Limb (tissue), 2 donors: ENCODE data around the gene ZFYVE27.
"Not testable (repeated sequence)": the region's sequence is repeated elsewhere in the genome, so short reads cannot be mapped to it uniquely, and the experiment has no call there.

Experiments
- DNase-seq, 2 donors: peaks; one replicate each; pipeline ENCODE4 v3.0.0-alpha.2; 2016; ENCODE audit errors: extremely low spot score in 2 of 2

Gene ZFYVE27

GRCh38 chr10:97736902-97737769 lies at the start of gene ZFYVE27:
ZFYVE27 (plus strand) TSS chr10:97737128; CDS start chr10:97738478, 1,350 bp downstream.
- DNase-seq: peak; percentile 95 to 98

- DNase-seq: no peak
Observed at GRCh38 chr10:97687785-97688781, 48.8 kb upstream of the ZFYVE27 start.

- no peak for DNase-seq
Observed at GRCh38 chr10:97689559-97690020, 47.3 kb upstream of the ZFYVE27 start.

- no peak for DNase-seq
Observed at GRCh38 chr10:97690133-97690532, 46.8 kb upstream of the ZFYVE27 start.

GRCh38 chr10:97698072-97698655 lies 38.8 kb upstream of the ZFYVE27 start:
- DNase-seq: not testable (repeated sequence)

- DNase-seq: peak in 1 of 2 donors; percentile 80
Observed at GRCh38 chr10:97701438-97702069, 35.4 kb upstream of the ZFYVE27 start.

GRCh38 chr10:97703398-97704067 lies 33.4 kb upstream of the ZFYVE27 start:
- no peak for DNase-seq

- no peak for DNase-seq
Observed at GRCh38 chr10:97704341-97704740, 32.6 kb upstream of the ZFYVE27 start.

GRCh38 chr10:97705006-97705670 lies 31.8 kb upstream of the ZFYVE27 start:
- DNase-seq: no peak

GRCh38 chr10:97707134-97707861 lies 29.6 kb upstream of the ZFYVE27 start:
- no peak for DNase-seq

- DNase-seq: no peak
Observed at GRCh38 chr10:97708167-97708566, 28.8 kb upstream of the ZFYVE27 start.

- peak; percentile 76 to 91 for DNase-seq
Observed at GRCh38 chr10:97708976-97709946, 27.7 kb upstream of the ZFYVE27 start.

GRCh38 chr10:97711640-97712572 lies 25.0 kb upstream of the ZFYVE27 start:
- no peak for DNase-seq

- peak; percentile 89 to 90 for DNase-seq
Observed at GRCh38 chr10:97713339-97713825, 23.5 kb upstream of the ZFYVE27 start, which contains the start of gene MARVELD1. MARVELD1 (plus strand) TSS chr10:97713730; CDS start chr10:97713877, 147 bp downstream.

- DNase-seq: peak; percentile 47 to 82
Observed at GRCh38 chr10:97713826-97714400, 23.0 kb upstream of the ZFYVE27 start.
